IPS-18a (cell line): ENCODE data around the gene ACACB.

Experiments
- H3K27ac ChIP-seq: one replicate; pipeline ENCODE4 v1.5.1; 2013; ENCODE audit warnings: low read length
- H3K27me3 ChIP-seq: one replicate; pipeline ENCODE4 v1.6.1; 2013; ENCODE audit warnings: mild to moderate bottlenecking, low read length; ENCODE audit not compliant: control insufficient read depth, insufficient read depth
- H3K36me3 ChIP-seq: one replicate; pipeline ENCODE4 v1.6.1; 2013; ENCODE audit warnings: low read depth, low read length; ENCODE audit not compliant: control insufficient read depth
- H3K4me1 ChIP-seq: one replicate; pipeline ENCODE4 v1.6.1; 2013; ENCODE audit warnings: low read depth, low read length; ENCODE audit not compliant: control insufficient read depth
- H3K4me3 ChIP-seq: one replicate; pipeline ENCODE4 v1.5.1; 2013; ENCODE audit warnings: low read length
- H3K9ac ChIP-seq: one replicate; pipeline ENCODE4 v1.6.1; 2013; ENCODE audit warnings: mild to moderate bottlenecking, low read length, moderate library complexity
- H3K9me3 ChIP-seq: one replicate; pipeline ENCODE4 v1.6.1; 2013; ENCODE audit warnings: low read depth, low read length; ENCODE audit not compliant: control insufficient read depth

The ACACB gene

DNA sequence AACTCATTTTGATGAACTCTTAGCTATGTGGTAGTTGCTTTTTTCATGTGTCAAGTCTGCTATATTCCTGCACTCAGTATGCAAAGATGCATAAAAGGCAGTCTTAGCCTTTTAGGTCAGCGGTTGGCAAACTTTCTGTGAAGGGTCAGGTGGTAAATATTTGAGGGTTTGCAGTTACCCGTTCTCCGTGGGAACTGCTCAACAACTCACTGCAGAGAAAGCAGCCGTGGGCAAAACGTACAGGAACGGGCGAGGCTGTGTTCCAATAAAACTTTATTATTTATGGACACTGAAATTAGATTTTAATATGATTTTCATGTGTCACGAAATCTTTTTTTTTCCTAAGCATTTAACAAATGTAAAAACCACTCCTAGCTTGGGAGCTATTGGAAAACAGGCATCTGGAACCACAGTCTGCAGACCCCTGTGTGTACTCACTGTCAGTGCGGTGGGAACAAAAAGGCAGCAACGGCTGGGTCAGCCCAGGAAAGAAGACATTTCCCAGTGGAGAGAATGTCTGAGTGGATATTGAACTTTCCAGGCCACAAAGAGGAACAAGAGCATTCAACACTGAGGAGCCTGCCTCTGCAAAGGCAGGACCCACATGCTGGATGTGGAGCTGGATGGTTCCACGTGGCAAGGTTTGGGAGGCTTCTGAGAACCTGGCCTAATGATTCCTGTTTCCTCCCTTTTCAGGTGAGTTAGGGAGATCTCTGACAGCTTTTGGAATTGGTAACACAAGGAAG, 3.5 kb upstream of the ACACB start:
- peaks cover 16% of the 10 kb centered on the region for H3K4me1 ChIP-seq
- H3K4me3 ChIP-seq = no peak overlapping the region
- no peaks in the 10 kb centered on the region for H3K9me3 ChIP-seq
- H3K27me3 ChIP-seq = no peaks in the 10 kb centered on the region
- H3K9ac ChIP-seq = no peak overlapping the region
- H3K27ac ChIP-seq = no peak overlapping the region
- peaks cover 20% of the 10 kb centered on the region for H3K36me3 ChIP-seq

- Histone ChIP-seq H3K9me3 (no peaks in the 10 kb centered on the region), H3K9ac (no peak overlapping the region), H3K27ac (no peak overlapping the region), H3K27me3 (no peaks in the 10 kb centered on the region), H3K36me3 (peaks cover 12% of the 10 kb centered on the region), H3K4me3 (no peak overlapping the region), H3K4me1 (peaks cover 16% of the 10 kb centered on the region)
These were observed 2.6 kb upstream of the ACACB start for GRCh38 chr12:109113661-109114321.

DNA sequence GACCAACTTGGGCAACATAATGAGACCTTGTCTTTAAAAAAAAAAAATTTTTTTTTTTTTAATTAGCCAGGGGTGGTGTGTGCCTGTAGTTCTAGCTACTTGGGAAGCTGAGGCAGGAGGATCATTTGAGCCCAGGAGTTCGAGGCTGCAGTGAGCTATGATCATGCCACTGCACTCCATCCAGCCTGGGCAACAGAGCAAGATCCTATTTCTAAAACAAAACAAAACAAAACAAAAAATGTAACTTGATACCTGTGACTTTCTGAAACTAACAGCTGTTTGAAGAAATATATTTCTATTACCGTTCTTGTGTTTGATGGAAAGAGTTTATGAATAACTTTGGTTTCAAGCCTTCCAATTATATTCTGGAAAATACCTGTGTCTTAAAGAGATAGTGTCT, 1.7 kb upstream of the ACACB start:
- H3K36me3 ChIP-seq = peaks cover 8% of the 10 kb centered on the region
- H3K9me3 ChIP-seq = no peaks in the 10 kb centered on the region
- H3K4me3 ChIP-seq = no peak overlapping the region
- no peaks in the 10 kb centered on the region for H3K27me3 ChIP-seq
- no peak overlapping the region for H3K27ac ChIP-seq
- peaks cover 16% of the 10 kb centered on the region for H3K4me1 ChIP-seq
- no peak overlapping the region for H3K9ac ChIP-seq

GRCh38 chr12:109115404-109115757, 1.0 kb upstream of the ACACB start:
- no peak overlapping the region for H3K27ac ChIP-seq
- no peak overlapping the region for H3K9ac ChIP-seq

GRCh38 chr12:109116611-109116949, 193 bp downstream of the ACACB start:
- H3K27ac ChIP-seq = no peak overlapping the region
- H3K36me3 ChIP-seq = no peaks in the 10 kb centered on the region
- no peak overlapping the region for H3K9ac ChIP-seq
- H3K9me3 ChIP-seq = no peaks in the 10 kb centered on the region
- peaks cover 10% of the 10 kb centered on the region for H3K4me1 ChIP-seq
- no peak overlapping the region for H3K4me3 ChIP-seq
- no peaks in the 10 kb centered on the region for H3K27me3 ChIP-seq

More at GRCh38 chr12:109115404-109115757, 1.0 kb upstream of the ACACB start:
- Histone ChIP-seq H3K27me3 (no peaks in the 10 kb centered on the region), H3K9me3 (no peaks in the 10 kb centered on the region), H3K4me1 (peaks cover 14% of the 10 kb centered on the region), H3K4me3 (no peak overlapping the region), H3K36me3 (peaks cover 2% of the 10 kb centered on the region)

DNA sequence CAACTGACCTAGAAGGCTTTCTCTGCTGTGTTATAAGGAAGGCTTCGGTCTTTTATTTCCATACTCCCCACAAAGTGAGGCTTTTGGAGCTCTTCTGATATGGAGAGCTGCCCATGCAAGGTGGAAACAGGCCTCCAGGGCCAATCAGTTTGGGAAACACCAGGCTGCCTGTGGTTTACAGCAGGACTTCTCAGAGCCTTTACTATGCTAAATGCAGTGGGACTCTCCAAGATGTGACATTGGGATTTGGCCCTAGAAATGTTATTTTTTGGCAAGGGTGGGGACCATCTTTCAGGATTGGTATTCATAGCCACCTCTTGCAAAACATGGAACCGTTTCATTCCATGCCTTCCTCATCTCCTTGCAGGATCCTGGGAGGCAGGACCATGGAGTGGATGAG, 3.7 kb downstream of the ACACB start:
- Histone ChIP-seq H3K27ac (no peak overlapping the region), H3K4me3 (no peak overlapping the region), H3K27me3 (no peaks in the 10 kb centered on the region), H3K9ac (no peak overlapping the region), H3K4me1 (peaks cover 10% of the 10 kb centered on the region), H3K36me3 (no peaks in the 10 kb centered on the region), H3K9me3 (no peaks in the 10 kb centered on the region)

- Histone ChIP-seq H3K4me3 (no peak overlapping the region), H3K27ac (no peak overlapping the region), H3K36me3 (no peaks in the 10 kb centered on the region), H3K4me1 (peaks cover 8% of the 10 kb centered on the region), H3K9ac (no peak overlapping the region), H3K9me3 (no peaks in the 10 kb centered on the region), H3K27me3 (no peaks in the 10 kb centered on the region)
These were observed 4.2 kb downstream of the ACACB start for GRCh38 chr12:109120557-109120956.

- peaks cover 3% of the 10 kb centered on the region for H3K4me1 ChIP-seq
- H3K27me3 ChIP-seq = no peaks in the 10 kb centered on the region
- no peaks in the 10 kb centered on the region for H3K36me3 ChIP-seq
- H3K9ac ChIP-seq = no peak overlapping the region
- H3K4me3 ChIP-seq = no peak overlapping the region
- no peaks in the 10 kb centered on the region for H3K9me3 ChIP-seq
- H3K27ac ChIP-seq = no peak overlapping the region
These were observed 5.0 kb downstream of the ACACB start for GRCh38 chr12:109121346-109121880.

DNA sequence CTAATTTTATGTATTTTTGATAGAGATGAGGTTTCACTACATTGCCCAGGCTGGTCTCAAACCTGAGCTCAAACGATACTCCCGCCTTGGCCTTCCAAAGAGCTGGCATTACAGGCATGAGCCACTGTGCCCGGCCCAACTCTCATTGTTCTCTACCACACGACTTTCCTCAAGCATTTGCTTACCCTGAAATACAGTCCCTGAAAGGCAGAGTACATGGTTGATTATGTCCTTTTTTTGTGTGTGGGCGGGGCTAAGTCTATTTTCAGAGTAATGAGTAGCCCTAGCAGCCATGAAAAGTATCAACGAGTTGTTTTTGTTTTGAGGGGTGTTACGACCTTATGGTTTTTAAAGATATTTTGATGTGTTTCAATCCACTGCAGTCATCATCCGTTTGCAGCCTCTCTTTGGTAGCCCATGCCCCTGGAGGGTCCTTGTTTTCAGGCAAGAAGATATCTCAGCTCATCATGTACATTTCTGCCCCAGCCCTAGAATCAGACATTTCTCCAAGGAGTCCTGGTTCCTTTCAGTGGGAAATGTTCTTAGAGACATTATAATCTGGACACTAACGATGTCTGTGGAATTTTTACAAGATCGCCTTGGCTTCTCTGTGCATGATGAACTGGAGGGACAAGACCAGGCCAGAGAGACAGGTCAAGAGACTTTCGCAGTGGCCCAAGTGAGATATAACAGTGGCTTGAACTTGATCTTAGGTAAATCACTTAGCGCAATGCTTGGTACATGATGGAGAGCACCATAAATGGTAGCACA, 8.7 kb downstream of the ACACB start:
- H3K9me3 ChIP-seq = no peaks in the 10 kb centered on the region
- H3K27ac ChIP-seq = no peak overlapping the region
- H3K4me1 ChIP-seq = peaks cover 3% of the 10 kb centered on the region
- no peak overlapping the region for H3K4me3 ChIP-seq
- H3K9ac ChIP-seq = no peak overlapping the region
- no peaks in the 10 kb centered on the region for H3K27me3 ChIP-seq
- no peaks in the 10 kb centered on the region for H3K36me3 ChIP-seq

DNA sequence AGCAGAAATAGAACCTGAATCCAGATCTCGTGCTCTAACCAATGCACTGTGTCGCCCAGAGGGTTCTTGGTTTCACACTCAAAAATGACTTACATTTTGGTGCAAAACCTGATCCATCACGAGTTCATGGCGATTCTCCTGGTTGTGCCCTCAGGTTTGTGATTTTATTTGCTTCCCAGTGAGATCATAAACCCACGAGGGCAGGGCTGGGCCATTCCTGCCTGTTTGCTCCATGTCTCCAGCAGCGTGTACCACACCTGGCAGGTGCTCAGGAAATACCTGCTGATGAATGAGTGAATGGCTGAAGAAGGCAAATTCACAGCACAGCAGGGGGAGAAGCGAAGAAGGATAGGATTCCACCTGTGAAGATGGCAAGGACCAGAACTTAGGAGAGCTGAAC, 9.4 kb downstream of the ACACB start:
- Histone ChIP-seq H3K9ac (no peak overlapping the region), H3K36me3 (no peaks in the 10 kb centered on the region), H3K9me3 (no peaks in the 10 kb centered on the region), H3K27me3 (no peaks in the 10 kb centered on the region), H3K27ac (no peak overlapping the region), H3K4me3 (no peak overlapping the region), H3K4me1 (peaks cover 3% of the 10 kb centered on the region)

DNA sequence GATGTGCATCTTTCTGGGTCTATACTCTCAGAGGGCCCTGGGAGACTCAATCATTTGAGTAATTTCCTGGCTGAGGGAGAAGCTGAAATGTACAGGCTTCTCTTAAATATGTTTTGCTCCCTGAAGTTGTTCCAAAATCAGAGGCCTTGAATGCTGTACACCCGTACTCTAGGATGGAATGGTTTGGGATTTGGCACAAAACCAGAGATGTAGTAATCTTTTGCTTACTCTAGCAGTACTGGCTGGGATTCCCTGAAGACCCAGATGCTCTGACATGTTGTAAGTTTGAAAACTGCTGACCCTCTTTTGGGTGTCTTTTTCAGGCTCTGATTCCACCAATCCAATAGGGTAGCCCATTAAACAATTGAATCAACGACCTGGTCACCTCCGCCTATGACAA, 10.4 kb downstream of the ACACB start:
- Histone ChIP-seq H3K9ac (no peak overlapping the region), H3K27ac (no peak overlapping the region), H3K27me3 (no peaks in the 10 kb centered on the region), H3K4me1 (peaks cover 3% of the 10 kb centered on the region), H3K9me3 (no peaks in the 10 kb centered on the region), H3K4me3 (no peak overlapping the region), H3K36me3 (no peaks in the 10 kb centered on the region)
